Tibial artery (tissue), 4 donors: Measurements from ENCODE around the gene ZNF337.
"Not testable (repeated sequence)": the region's sequence is repeated elsewhere in the genome, so short reads cannot be mapped to it uniquely, and the experiment has no call there.

ENCODE experiments used
- DNase-seq, 2 donors: peaks; one replicate each; pipeline ENCODE4 v3.0.0-alpha.2; 2019
- H3K27ac ChIP-seq, 2 donors: fragments of 200-600 bp; sonication (generic) in 1 of 2; 1 replicate in 1 of 2; 2 replicates in 1 of 2; pipeline ENCODE4 v1.5.1; 2018 to 2019; ENCODE audit warnings: mild to moderate bottlenecking in 1 of 2
- H3K27me3 ChIP-seq, 2 donors: fragments of 200-600 bp; sonication (generic) in 1 of 2; one replicate each; pipeline versions ENCODE4 v1.5.1 to v1.6.0; 2016 to 2019
- H3K36me3 ChIP-seq, 3 donors: fragments of 200-600 bp; sonication (generic) in 2 of 3; one replicate each; pipeline ENCODE4 v1.5.1; 2016 to 2019; ENCODE audit warnings: mild to moderate bottlenecking in 2 of 3
- H3K4me1 ChIP-seq, 4 donors: fragments of 200-600 bp; sonication (generic) in 2 of 4; 1 replicate in 3 of 4; 2 replicates in 1 of 4; pipeline ENCODE4 v1.5.1; 2016 to 2019
- H3K4me3 ChIP-seq, 2 donors: fragments of 200-600 bp; sonication (generic) in 1 of 2; 1 replicate in 1 of 2; 2 replicates in 1 of 2; pipeline ENCODE4 v1.5.1; 2018 to 2019; ENCODE audit warnings: mild to moderate bottlenecking in 2 of 2
- H3K9me3 ChIP-seq, 3 donors: fragments of 200-600 bp; sonication (generic) in 1 of 3; one replicate each; pipeline ENCODE4 v1.5.1; 2016 to 2019
- intact Hi-C: fragments of 100-400 bp; cut with DNase I; formaldehyde crosslinking; loops from one replicate; pipeline ENCODE4 v1.15.0; 2023; ENCODE audit warnings: low total_unique reads
- TF ChIP-seq, protein P1 (sequence below), 2 experiments: fragments of 200-600 bp in 1 of 2; fragments of 450-650 bp in 1 of 2; IDR thresholded peaks; one replicate each; pipeline ENCODE4 v1.5.1; 2017 to 2019; ENCODE audit warnings: antibody characterized with exemption in 2 of 2, mild to moderate bottlenecking in 1 of 2, moderate library complexity in 1 of 2

Gene ZNF337

GRCh38 chr20:25692499-25692898 is 4.2 kb downstream of the ZNF337 start:
- Histone ChIP-seq H3K9me3 (no peaks in the 10 kb centered on the region), H3K36me3 (peaks cover 0 to 8% (median 0%) of the 10 kb centered on the region in 3 donors), H3K4me3 (no peak overlapping the region), H3K27me3 (no peaks in the 10 kb centered on the region), H3K4me1 (peaks cover 0 to 15% (median 8%) of the 10 kb centered on the region in 4 donors), H3K27ac (no peak overlapping the region)
- intact Hi-C loops, result no loop called here
- no peak for DNase-seq
- TF ChIP-seq, protein P1, sequence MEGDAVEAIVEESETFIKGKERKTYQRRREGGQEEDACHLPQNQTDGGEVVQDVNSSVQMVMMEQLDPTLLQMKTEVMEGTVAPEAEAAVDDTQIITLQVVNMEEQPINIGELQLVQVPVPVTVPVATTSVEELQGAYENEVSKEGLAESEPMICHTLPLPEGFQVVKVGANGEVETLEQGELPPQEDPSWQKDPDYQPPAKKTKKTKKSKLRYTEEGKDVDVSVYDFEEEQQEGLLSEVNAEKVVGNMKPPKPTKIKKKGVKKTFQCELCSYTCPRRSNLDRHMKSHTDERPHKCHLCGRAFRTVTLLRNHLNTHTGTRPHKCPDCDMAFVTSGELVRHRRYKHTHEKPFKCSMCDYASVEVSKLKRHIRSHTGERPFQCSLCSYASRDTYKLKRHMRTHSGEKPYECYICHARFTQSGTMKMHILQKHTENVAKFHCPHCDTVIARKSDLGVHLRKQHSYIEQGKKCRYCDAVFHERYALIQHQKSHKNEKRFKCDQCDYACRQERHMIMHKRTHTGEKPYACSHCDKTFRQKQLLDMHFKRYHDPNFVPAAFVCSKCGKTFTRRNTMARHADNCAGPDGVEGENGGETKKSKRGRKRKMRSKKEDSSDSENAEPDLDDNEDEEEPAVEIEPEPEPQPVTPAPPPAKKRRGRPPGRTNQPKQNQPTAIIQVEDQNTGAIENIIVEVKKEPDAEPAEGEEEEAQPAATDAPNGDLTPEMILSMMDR (IDR thresholded peaks at IDR 0.05), result no peak

- no peak for DNase-seq
- Histone ChIP-seq H3K4me3 (no peak overlapping the region), H3K4me1 (peaks cover 0 to 10% (median 3%) of the 10 kb centered on the region in 4 donors), H3K27ac (no peak overlapping the region), H3K36me3 (peaks cover 10 to 20% (median 11%) of the 10 kb centered on the region in 3 donors), H3K9me3 (no peaks in the 10 kb centered on the region), H3K27me3 (no peaks in the 10 kb centered on the region)
- intact Hi-C loops, result no loop called here
- TF ChIP-seq, protein P1 (IDR thresholded peaks at IDR 0.05), result no peak
Measured at GRCh38 chr20:25690427-25690826, 6.2 kb downstream of the ZNF337 start.

DNA sequence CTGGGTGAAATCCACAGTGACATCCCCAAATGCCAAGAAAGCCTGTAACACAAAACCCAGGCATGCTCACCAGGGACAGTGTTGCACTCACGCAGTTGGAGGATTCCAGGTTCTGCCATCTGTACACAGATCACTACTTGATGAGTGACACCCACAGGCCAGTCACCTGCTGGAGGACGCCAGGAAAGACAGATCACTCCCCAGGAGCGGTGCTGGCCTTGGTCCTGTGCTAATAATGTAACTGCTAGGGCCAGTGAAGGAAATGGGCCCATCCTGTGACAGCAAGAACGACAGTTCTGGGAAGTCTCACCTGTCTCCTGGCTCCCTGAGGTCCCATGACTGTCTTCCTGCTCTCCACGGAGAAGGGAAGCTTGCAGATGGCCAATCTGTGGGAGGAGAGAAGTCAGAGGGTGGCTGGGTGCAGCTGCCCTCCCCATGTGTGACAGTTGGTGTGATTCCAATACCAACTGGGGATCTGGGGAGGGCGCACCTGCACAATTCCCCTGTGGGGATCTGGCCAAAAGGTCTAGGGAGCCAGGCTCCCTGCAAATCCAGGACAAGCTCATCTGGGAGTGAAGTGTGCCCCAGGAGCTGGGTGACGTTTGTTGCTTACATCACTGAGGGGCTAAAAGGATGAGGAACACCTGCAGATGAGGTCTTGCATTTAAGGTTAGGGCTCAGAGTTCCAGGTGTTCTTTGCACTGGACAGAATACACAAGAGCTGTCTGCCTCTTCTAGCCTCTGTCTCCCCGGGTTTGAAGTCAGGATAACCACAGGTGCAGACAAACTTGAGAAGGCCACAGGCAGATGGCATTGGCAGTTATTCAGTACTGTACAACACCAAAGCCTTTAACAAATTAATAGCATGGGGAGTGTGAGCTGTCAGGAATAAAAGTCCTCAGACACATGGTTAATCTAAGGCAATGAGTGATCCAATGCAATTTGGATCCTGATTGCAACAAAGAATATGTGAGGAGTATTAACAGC is 10.3 kb downstream of the ZNF337 start:
- no peak overlapping the region for H3K27ac ChIP-seq
- intact Hi-C loops, result no loop called here
- H3K27me3 ChIP-seq, result no peaks in the 10 kb centered on the region

DNA sequence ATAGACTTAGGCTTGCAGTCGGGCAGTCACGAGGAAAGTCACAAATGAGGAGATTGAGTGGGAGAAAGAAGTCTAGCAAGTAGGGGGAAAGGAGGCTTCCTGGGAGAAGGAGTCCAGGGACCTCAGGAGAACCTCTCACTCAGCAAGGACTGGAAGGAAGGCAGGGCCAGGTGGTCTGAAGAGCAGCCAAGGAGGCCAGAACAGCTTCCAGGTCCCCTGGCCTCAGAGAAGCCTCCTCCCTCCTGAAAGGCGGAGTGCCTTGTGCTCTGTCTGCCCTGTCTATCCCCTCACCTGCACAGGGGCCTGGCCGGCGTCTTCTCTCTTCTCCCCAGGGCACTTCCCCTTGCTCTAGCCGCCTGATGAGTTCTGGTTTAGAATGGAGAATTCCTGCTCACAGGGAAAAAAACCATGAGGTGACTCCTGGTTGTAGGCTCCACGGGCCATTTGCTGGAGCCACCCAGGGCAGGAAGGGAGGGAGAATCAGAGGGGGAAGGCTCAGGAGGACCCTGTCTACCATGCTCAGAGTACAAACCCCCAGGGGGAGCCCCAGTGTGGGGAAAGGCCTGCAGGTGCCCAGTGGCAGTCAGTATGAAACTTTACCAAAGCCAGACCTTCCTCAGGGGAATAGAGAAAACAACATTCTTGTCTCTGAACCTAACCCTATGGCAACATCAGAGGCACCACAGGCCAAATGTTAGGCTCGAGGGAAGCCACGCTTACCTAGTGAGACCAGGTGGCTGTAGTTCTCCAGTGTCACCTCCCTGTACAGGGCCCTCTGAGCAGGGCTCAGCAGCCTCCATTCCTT is 11.2 kb downstream of the ZNF337 start:
- Histone ChIP-seq H3K36me3 (peaks cover 26 to 63% (median 42%) of the 10 kb centered on the region in 3 donors), H3K4me3 (no peak overlapping the region), H3K27ac (no peak overlapping the region), H3K9me3 (no peaks in the 10 kb centered on the region), H3K27me3 (no peaks in the 10 kb centered on the region), H3K4me1 (no peaks in the 10 kb centered on the region)
- intact Hi-C loops, result no loop called here
- no peak for DNase-seq
- TF ChIP-seq, protein P1 (IDR thresholded peaks at IDR 0.05), result no peak

More for the DNA sequence above, 10.3 kb downstream of the ZNF337 start:
- Histone ChIP-seq H3K9me3 (no peaks in the 10 kb centered on the region), H3K36me3 (peaks cover 19 to 55% (median 33%) of the 10 kb centered on the region in 3 donors), H3K4me1 (no peaks in the 10 kb centered on the region), H3K4me3 (no peak overlapping the region)
- TF ChIP-seq, protein P1 (IDR thresholded peaks at IDR 0.05), result no peak
- no peak for DNase-seq

- H3K27ac ChIP-seq, H3K4me3 ChIP-seq, H3K9me3 ChIP-seq, intact Hi-C loops, H3K4me1 ChIP-seq, H3K27me3 ChIP-seq, DNase-seq: not testable (repeated sequence)
- H3K36me3 ChIP-seq, result peaks cover 27 to 66% (median 48%) of the 10 kb centered on the region in 3 donors
Measured at GRCh38 chr20:25683826-25684225, 12.8 kb downstream of the ZNF337 start.
